Heart left ventricle (tissue), 16 donors: ENCODE measurements around the gene RTP3. TPM values are rescaled to one million over a fixed set of nuclear protein-coding genes. Genes with fewer than 3 reads are reported as not detected.

ENCODE experiments used
- ATAC-seq, 4 donors: fragments of 200-7000 bp; cut with Tn5 transposase; one replicate each; pipeline ENCODE4 v1.9.1; 2020 to 2022; ENCODE audit warnings: moderate library complexity in 4 of 4, mild to moderate bottlenecking in 3 of 4, moderate number of reproducible peaks in 1 of 4
- DNase-seq, 5 donors: peaks; one replicate each; pipeline ENCODE4 v3.0.0-alpha.2; 2020
- H3K27ac ChIP-seq, 12 donors: fragments of 200-600 bp; sonication (generic) in 4 of 12; one replicate each; pipeline versions ENCODE4 v1.5.0 to v1.8.0; 2016 to 2022; ENCODE audit warnings: mild to moderate bottlenecking in 2 of 12
- H3K27me3 ChIP-seq, 9 donors: fragments of 200-600 bp; sonication (generic) in 2 of 9; one replicate each; pipeline versions ENCODE4 v1.5.1 to v1.8.0; 2016 to 2022; ENCODE audit warnings: mild to moderate bottlenecking in 3 of 9
- H3K36me3 ChIP-seq, 9 donors: fragments of 200-600 bp; sonication (generic) in 2 of 9; one replicate each; pipeline versions ENCODE4 v1.5.0 to v1.8.0; 2018 to 2022; ENCODE audit warnings: mild to moderate bottlenecking in 2 of 9
- H3K4me1 ChIP-seq, 12 donors: fragments of 200-600 bp; sonication (generic) in 4 of 12; one replicate each; pipeline versions ENCODE4 v1.5.0 to v1.8.0; 2016 to 2022; ENCODE audit warnings: mild to moderate bottlenecking in 3 of 12
- H3K4me3 ChIP-seq, 12 donors: fragments of 200-600 bp; sonication (generic) in 4 of 12; one replicate each; pipeline versions ENCODE4 v1.5.0 to v1.8.0; 2017 to 2022; ENCODE audit warnings: mild to moderate bottlenecking in 9 of 12, moderate library complexity in 4 of 12
- H3K9me3 ChIP-seq, 12 donors: fragments of 200-600 bp; sonication (generic) in 4 of 12; one replicate each; pipeline versions ENCODE4 v1.5.0 to v1.8.0; 2016 to 2022; ENCODE audit warnings: mild to moderate bottlenecking in 1 of 12
- CTCF ChIP-seq, 12 donors: fragments of 200-600 bp; sonication (generic) in 4 of 12; IDR thresholded peaks; one replicate each; pipeline versions ENCODE4 v1.5.0 to v1.8.0; 2018 to 2022; ENCODE audit warnings: antibody characterized with exemption in 12 of 12, mild to moderate bottlenecking in 5 of 12
- POLR2A ChIP-seq, 2 donors: fragments of 450-650 bp; IDR thresholded peaks; one replicate each; pipeline ENCODE4 v1.6.1; 2017; ENCODE audit warnings: antibody characterized with exemption in 2 of 2, mild to moderate bottlenecking in 2 of 2, moderate library complexity in 2 of 2
- WGBS, 4 donors: extraction: QIAGEN DNeasy Blood & Tissue Kit in 2 of 4; methylation state at CpG; one replicate each; pipeline versions ENCODE4 v1.1.5 to v1.1.7; 2013 to 2018; 5-methylcytosine and 5-hydroxymethylcytosine counted together
- intact Hi-C, 10 donors: fragments of 100-400 bp; cut with DNase I; formaldehyde crosslinking; loops; one replicate each; pipeline versions ENCODE4 v1.11.1 to v1.14.2; 2022
- polyA plus RNA-seq, 2 donors: library from polyadenylated mRNA; stranded (reverse); fragments of 200-250 nt; gene quantifications; one replicate each; pipeline ENCODE4 v1.2.3, GENCODE V29; 2013
- total RNA-seq, 9 donors: library from RNA; depleted of rRNA in 2 of 9; stranded (reverse); fragments of >200 nt in 2 of 9; fragmentation: NEBNext Ultra II Directional in 3 of 9; extraction: Animal tissue kit (Norgen Biotek cat#: 25700) in 3 of 9; gene quantifications; one replicate each; pipeline versions ENCODE4 v1.1.0 to v1.2.4, GENCODE V29; 2016 to 2023
- donor health status: ischemic (EF 13 %, LVEDD 7.1; RV severe dilation, severe dysfunction).
- donor health status: healthy with polysubstance abuse.
- donor health status: DM: no; HTN: yes; CAD: no.
- donor health status: DM: no; HTN: no; CAD: no.
- donor health status: ischemic (EF 25% LVEDD 6.9; RV normal size, moderate dysfunction).
- donor health status: ischemic (EF 25% LVEDD 5.7; RV mildly dilated, moderate dysfunction).
- donor health status: healthy.
- donor health status: DM: yes; HTN: yes; CAD: no.
- donor health status: ischemic (EF 35%, LVEDD 5.7; RV mildly dilated, moderate dysfunction).
- donor health status: nonischemic (EF 11% LVEDD 7.7; RV severe dilation, severe dysfunction).
- donor health status: DM: yes; HTN: yes; CAD: no.
- donor health status: PGD.
- donor health status: ischemic (EF 29% LVEDD 5.4; RV normal size, mild dysfunction).
- donor health status: nonischemic (EF 23%, LVEDD 6.1; RV moderate dilation, normal function).

The RTP3 gene
- total and polyA plus RNA-seq, 11 donors = not detected

GRCh38 chr3:46538803-46539442, 41.1 kb downstream of the RTP3 start:
- H3K4me1 ChIP-seq = peaks cover 0 to 35% (median 9%) of the 10 kb centered on the region in 12 donors
- H3K9me3 ChIP-seq = no peaks in the 10 kb centered on the region
- ATAC-seq (peak in 3 of 4 donors; percentile 67 to 81 (median 75)), DNase-seq (peak; percentile 44 to 85 (median 68))
- H3K27me3 ChIP-seq = no peaks in the 10 kb centered on the region
- WGBS, 4 donors = 15 to 19% (median 17%) methylated on average over 14 of the region's 14 CpGs
- no peak for TF ChIP-seq CTCF (IDR thresholded peaks at IDR 0.05)
- no peak for TF ChIP-seq POLR2A (IDR thresholded peaks at IDR 0.05)
- intact Hi-C loops = no loop called here
- peak overlapping the region in 1 of 12 donors; percentile 82 for H3K27ac ChIP-seq
- H3K36me3 ChIP-seq = peaks cover 0 to 71% (median 0%) of the 10 kb centered on the region in 9 donors
- peak overlapping the region in 3 of 12 donors; percentile 11 to 39 (median 27) for H3K4me3 ChIP-seq

GRCh38 chr3:46539443-46540005, 41.7 kb downstream of the RTP3 start:
- peaks cover 0 to 71% (median 0%) of the 10 kb centered on the region in 9 donors for H3K36me3 ChIP-seq
- H3K9me3 ChIP-seq = no peaks in the 10 kb centered on the region
- TF ChIP-seq CTCF (IDR thresholded peaks at IDR 0.05) = no peak
- TF ChIP-seq POLR2A (IDR thresholded peaks at IDR 0.05) = no peak
- H3K27ac ChIP-seq = peak overlapping the region in 2 of 12 donors; percentile 17 to 82
- peaks cover 0 to 35% (median 9%) of the 10 kb centered on the region in 12 donors for H3K4me1 ChIP-seq
- intact Hi-C loops = no loop called here
- no peak for DNase-seq
- ATAC-seq = peak in 1 of 4 donors; percentile 14
- no peaks in the 10 kb centered on the region for H3K27me3 ChIP-seq
- peak overlapping the region in 1 of 12 donors; percentile 39 for H3K4me3 ChIP-seq
- WGBS, 4 donors = 84 to 88% (median 86%) methylated on average over 9 of the region's 9 CpGs

DNA sequence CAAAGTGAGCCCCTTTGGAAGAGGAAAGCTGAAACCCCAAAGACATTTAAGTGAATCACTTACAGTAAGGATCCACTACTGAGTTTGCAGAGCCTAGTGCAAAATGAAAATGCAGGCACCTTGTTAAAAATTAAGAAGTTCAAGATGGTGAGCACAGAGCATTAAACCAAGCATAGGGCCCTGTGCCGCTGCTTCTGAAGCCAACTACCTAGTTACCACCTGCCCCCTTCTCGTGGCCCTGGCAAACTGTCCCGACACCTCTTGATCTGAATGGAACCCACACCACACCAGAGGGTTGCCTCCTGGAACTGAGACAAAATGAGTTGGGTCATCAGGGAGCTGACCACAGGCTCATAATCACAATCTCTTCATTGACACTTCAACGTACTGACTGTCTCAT, 42.8 kb downstream of the RTP3 start:
- no peak for TF ChIP-seq POLR2A (IDR thresholded peaks at IDR 0.05)
- TF ChIP-seq CTCF (IDR thresholded peaks at IDR 0.05) = no peak
- Histone ChIP-seq H3K4me1 (peaks cover 0 to 35% (median 9%) of the 10 kb centered on the region in 12 donors), H3K27me3 (no peaks in the 10 kb centered on the region), H3K4me3 (no peak overlapping the region), H3K27ac (no peak overlapping the region), H3K9me3 (no peaks in the 10 kb centered on the region), H3K36me3 (peaks cover 0 to 63% (median 0%) of the 10 kb centered on the region in 9 donors)
- ATAC-seq = no peak
- 56 to 74% (median 71%) methylated on average over 4 of the region's 4 CpGs for WGBS, 4 donors
- intact Hi-C loops = no loop called here
- no peak for DNase-seq

- Histone ChIP-seq H3K4me1 (peaks cover 0 to 35% (median 10%) of the 10 kb centered on the region in 12 donors), H3K27me3 (no peaks in the 10 kb centered on the region), H3K27ac (no peak overlapping the region), H3K36me3 (peaks cover 0 to 51% (median 0%) of the 10 kb centered on the region in 9 donors), H3K4me3 (no peak overlapping the region), H3K9me3 (no peaks in the 10 kb centered on the region)
- DNase-seq (no peak), ATAC-seq (no peak)
- TF ChIP-seq CTCF (IDR thresholded peaks at IDR 0.05) (no peak), POLR2A (IDR thresholded peaks at IDR 0.05) (no peak)
- WGBS, 4 donors = 82 to 90% (median 86%) methylated on average over 1 of the region's 1 CpG
- intact Hi-C loops = no loop called here
Observed at GRCh38 chr3:46541835-46542234, 44.1 kb downstream of the RTP3 start.
